GM18505 (cell line): ENCODE data around the gene COX4I1.

ENCODE experiments used
- ATAC-seq: cut with Tn5 transposase; IDR thresholded peaks from one replicate; pipeline ENCODE4 v1.9.1; 2021; ENCODE audit not compliant: unreplicated experiment
- POLR2A ChIP-seq: IDR thresholded peaks from 4 replicates; pipeline ENCODE4 v1.6.1; 2011; ENCODE audit warnings: borderline replicate concordance; ENCODE audit not compliant: insufficient read depth, insufficient read length; ENCODE audit errors: extremely low read depth

Gene COX4I1

DNA sequence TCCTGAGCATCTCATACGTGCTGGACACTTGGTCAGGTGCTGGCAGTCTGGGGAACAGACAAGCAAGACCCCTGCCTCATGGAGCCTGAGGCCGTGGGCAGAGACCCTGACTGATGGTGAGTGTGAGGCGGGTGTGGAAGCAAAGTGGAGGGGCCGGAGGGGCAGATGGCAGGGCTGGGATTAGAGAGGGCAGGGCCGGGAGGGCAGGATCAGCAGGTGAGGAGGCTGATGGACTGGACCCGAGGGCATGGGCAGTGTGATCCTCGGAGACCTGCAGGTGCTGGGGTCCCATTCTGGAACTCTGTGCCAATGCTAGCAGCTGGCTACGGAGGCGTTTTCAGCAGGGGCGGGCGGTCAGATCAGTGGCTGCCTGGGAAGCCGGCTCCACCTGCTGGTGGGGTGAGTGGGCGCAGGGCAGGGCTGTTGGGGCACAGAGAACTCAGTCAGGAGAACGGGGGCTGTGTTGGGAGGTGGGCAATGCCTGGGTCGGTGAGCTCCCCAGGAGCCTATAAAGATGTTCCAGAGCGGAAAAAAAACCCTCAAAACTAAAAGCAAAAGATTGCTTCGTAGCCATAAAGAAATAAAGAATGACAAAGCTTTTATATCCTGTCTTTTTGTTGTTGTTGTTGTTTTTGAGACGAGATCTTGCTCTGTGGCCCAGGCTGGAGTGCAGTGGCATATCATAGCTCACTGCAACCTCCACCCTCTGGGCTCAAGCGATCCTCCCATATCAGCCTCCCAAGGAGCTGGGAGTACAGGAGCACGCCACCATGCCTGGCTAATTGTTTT lies 39.7 kb upstream of the COX4I1 start:
- no peak for TF ChIP-seq POLR2A
- ATAC-seq: no peak

DNA sequence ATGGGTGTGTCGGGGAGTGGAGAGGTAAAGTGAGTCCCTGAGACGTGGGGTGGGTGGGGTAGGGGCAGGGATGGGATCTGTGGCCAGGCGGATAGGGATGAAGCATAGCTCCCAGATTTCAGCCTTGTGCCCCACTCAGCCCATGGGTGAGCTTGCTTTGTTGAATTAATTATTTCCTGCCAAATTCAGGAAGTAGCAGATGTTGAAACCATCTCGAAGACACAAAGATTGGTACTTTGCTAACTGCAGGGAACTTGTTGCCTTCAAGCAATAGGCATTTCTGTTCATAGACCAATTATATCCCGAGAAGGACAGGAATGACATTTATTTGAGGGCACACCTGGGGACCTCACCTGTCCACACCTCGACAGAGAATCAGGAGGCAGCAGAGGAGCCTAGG lies 37.6 kb upstream of the COX4I1 start:
- no peak for ATAC-seq
- TF ChIP-seq POLR2A: no peak

DNA sequence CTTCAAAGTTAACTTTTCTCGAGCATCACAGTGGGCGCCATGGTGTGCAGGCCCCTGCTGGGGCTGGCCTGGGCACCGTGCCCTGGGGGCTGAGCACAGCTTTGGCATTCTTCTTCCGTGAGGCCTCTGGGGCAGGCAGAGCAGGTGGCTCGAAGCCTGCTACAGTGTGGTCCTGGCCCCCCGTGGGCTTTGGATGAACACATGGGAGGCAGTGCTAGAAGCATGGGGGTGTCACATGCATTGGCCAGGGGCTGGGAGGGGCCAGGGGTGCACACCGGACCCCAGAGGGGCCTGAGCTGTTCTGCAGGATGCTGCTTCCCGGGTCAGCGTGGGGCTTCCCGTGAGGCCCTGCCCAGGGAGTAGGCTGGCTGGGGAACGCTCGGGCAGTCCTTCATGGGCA lies 36.5 kb upstream of the COX4I1 start:
- no peak for ATAC-seq
- TF ChIP-seq POLR2A: no peak

DNA sequence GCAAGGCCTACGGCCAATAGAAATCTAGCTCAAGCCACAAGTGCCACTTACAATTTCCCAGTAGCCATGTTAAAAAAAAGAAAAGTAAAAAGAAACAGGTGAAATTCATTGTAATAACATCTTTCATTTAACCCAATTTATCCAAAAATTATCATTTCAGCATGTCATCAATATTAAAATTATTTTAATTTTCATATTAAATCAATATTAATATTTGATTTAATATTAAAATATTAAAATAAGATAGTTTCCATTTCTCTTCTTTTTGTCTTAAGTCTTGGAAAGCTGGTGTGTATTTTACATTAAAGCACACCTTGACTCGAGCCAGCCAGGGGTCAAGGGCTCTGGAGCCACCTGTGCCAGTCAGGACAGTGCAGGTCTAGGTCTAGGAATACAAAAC lies 35.9 kb upstream of the COX4I1 start:
- no peak for ATAC-seq
- TF ChIP-seq POLR2A: no peak

DNA sequence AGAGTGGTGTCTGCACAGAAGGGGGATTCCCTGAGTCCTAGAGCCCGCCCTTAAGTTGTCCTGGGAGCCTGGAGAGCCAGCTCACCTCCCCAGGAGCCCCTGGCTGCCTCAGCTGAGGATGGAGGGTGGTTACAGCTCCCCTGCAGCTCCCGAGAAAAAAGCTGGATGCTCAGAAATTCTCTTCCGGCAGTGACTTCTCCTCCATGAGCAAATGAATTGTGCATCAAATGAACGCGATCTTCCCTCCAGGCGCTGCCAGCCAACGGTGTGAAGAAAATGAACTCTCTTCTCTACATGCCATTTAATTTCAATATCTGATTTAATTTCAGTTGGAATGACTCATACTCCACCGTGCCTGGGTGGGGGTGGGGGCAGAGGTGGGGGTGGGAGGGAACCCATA lies 34.3 kb upstream of the COX4I1 start:
- ATAC-seq: no peak

DNA sequence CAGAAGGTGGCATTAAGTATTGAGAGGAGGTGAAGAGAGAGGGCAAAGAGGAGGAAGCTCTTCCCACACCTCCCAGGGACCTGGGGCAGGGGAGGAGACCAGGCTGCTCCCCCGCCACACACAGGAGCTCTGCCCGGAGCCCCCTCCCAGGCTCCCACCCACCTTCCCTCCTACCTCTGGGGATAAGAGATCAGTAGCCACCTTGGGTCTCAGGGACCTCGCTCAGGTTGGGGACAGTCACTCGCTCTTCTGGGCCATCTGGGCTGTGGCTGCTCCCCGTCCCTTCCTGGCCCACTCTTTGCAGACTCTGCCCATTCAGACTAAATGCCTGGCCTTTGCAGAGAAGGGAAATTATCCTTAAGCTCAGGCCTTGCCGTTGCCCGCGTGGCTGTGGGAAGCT lies 33.7 kb upstream of the COX4I1 start:
- no peak for TF ChIP-seq POLR2A
- ATAC-seq: no peak

More for the DNA sequence above, 34.3 kb upstream of the COX4I1 start:
- TF ChIP-seq POLR2A: no peak

DNA sequence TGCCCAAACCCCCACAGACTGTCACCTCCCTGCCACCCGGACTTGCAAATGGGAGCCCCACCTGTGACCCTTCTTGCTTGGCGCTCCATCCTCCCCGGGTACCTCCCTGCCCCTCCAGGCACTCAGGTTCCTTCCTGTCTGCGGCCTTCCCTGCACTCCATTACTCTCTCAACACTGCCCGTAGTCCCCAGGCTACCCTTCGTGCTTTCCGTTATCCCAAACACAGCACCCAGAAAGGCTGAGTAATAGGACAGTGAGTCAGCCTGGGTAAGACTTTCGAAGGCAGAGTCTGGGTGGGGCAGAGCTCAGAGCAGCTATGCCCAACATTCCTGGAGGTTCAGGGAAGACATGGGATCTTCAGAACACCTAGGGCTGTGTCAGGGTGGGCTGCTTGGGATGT lies 32.0 kb upstream of the COX4I1 start:
- ATAC-seq: no peak
- no peak for TF ChIP-seq POLR2A

DNA sequence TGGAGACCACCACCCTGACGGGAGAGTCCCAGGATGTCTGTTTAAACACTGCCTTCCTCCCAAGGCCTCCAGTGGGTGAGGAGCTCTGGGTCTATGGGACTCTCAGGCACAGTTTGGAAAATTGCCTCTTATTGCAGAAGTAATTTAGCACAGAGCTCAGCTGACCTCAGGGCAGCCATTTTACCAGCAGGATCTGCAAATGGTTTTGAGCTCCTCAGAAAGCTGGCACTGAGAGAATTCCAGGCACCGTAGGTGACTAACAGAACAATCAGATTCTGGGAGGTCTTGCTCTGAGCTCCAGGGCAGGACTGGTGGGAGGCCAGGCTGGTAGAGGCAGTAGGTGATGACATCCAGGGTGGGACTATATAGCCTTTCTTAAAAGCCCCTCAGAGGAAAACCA lies 31.3 kb upstream of the COX4I1 start:
- no peak for ATAC-seq
- TF ChIP-seq POLR2A: no peak

DNA sequence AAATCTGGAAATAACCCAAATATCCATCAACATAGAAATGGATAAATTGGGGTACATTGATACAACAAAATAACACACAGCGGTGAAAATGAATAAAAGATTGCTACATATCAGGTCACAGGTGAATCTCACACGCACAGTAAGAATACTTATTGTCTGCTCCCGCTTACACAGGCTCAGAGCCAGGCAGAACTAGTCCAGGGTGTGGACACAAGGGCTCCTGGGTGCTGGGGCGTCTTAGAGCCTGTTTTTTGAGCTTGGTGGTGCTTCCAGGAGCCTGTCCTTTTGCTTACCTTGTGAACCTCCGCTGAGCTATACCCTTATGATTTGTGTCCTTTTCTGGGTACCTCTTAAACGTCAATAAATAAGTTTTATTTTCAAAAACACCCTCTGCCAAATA lies 28.8 kb upstream of the COX4I1 start:
- TF ChIP-seq POLR2A: no peak
- no peak for ATAC-seq

DNA sequence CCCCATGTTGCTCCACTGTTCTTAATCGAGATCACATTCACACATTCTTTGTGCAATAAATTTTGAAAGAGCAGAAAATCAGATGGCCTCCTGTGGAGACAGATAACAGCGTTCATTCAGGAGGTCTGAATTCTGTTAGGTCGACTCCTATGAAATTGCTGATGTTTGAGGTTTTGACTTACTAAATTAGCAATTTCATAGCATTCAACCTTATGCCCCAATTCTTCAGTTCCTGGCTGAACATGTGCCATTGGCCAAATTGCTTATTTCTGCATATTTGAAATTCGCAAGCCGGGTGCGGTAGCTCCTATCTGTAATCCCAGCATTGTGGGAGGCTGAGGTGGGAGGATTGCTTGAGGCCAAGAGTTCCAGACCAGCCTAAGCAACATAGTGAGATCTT lies 26.5 kb upstream of the COX4I1 start:
- TF ChIP-seq POLR2A: no peak
- ATAC-seq: no peak

DNA sequence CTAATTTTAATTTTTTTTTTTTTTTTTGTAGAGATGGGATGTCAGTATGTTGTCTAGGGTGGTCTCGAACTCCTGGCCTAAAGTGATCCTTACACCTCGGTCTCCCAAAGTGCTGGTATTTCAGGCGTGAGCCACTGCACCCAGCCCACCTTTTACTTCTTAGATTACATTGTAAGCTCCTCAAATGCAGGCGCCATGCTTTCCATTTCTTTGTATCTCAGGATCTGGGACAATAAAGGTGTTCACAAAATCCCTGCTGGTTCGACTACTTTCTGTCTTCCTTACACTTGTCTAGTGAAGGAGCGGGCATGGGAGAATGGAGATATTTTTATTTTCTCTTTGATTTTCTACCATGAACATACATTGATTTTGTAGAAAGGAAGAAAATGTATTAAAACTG lies 25.4 kb upstream of the COX4I1 start:
- ATAC-seq: no peak
- TF ChIP-seq POLR2A: no peak

DNA sequence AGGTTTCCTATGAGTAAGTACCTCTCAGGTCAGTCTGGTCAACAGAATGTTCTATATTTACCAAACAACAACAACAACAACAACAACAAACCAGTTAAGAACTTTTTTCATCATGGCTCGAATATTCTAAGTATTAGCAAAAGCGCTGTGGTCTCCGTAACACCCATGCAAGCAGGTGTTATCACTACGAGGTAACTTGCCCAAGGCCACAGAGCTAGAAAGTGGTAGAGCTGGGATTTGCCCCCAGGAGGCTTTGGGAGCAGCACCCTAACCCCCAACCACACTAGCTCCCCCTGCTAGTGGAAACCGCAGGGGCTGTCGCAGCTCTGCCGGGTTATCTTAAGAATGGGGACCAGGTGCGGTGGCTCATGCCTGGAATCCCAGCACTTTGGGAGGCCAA lies 24.7 kb upstream of the COX4I1 start:
- no peak for ATAC-seq
- TF ChIP-seq POLR2A: no peak

DNA sequence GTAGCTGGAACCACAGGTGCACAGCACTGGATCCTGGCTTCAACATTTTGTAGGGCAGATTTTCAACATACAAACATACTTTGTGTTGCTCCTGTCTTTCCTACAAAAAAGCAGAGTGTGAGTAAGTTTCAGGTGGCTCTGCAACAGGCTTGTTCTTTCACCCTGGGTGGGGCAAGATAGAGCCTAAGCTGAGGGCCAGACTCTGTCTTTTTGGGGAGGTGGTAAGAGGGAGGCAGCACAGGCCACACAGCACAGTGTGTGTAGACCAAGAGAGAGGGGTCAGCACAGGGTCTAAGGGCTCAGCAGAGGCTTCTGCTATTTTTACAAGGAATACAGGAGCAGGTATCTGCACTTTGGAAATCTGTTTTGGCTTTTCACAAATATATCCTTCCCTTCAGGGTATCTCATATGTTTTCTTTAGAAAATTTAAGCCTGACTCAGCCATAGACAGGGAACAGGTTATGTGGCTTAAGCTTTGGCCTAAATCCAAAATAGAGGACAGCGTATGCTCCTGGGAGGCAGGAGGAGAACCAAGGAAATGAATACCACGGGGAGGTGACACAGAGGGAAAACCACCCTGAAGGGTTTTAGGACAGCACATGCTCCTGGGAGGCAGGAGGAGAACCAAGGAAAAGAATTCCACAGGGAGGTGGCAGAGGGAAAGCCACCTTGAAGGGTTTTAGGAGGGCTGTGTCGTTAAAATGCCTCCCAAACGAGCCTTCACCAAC lies 21.7 kb upstream of the COX4I1 start:
- ATAC-seq: no peak
- TF ChIP-seq POLR2A: no peak

DNA sequence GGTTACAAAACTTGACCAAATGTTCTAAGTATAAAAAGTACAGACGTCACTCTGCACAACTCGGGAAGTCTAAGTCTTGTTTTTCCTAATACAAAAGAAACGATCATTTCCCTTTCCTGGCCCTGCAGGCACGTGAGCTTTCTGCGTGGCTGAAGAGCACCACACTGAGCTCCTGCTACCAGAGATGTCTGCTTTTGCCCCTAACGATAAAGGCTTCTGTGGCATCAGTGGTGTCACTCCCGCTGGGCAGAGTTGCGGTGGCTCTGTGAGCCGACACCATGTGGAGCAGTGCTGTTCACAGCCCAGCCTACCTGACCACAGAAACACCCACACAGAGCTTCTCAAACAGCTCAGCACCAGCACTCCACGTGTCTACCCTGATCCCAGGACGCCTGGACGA lies 20.6 kb upstream of the COX4I1 start:
- ATAC-seq: no peak
- TF ChIP-seq POLR2A: no peak
